Epidermal melanocyte (primary cell): ENCODE data around the gene CDH4.
"Not testable (repeated sequence)": the region's sequence is repeated elsewhere in the genome, so short reads cannot be mapped to it uniquely, and the experiment has no call there.

Experiments
- DNase-seq: peaks from one replicate; pipeline ENCODE4 v3.0.0; 2011; ENCODE audit warnings: low spot score; ENCODE audit not compliant: insufficient read length

CDH4 gene

DNA sequence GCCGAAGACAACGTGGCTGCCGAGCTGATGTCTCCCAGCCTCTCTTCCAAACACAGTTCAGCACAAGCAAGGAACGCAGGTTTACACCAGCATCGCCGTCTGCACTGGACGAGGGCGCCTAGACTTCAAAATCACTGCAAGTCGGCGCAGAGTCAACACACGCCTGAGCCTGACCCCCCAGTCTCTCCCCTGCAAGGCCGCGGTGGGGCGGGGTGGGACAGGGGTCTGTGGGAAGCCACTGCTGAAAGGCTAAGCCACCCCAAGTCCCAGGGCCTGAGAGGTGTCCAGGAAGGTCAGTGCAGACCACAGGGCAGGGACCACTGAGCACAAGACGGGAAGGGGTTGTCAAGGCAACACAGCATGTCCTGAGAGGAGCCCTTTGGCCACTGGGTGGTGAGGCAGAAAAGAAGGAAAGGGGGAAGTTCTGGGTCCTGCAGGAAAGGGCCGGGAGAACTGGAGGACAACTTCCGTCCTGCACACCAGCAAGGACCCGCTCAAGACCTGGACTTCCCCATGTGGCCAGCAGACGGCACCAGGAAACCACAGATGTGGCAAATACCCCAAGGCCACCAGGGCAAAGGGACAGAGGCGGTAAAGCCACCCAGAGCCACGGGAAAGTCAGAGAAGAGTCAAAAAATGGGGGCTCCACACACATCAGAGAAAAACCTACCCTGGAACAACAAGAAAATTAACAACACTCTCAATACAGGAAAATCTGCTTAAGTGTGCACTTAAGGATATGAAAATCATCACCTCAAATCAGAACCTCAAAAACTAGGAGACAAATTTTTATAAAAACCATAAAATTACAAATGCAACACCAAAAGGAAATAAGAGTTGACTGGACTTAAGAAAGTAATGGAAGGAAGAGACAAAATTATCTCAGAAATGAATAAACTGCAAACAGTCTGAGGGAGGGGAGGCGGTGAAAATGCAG lies 728.9 kb downstream of the CDH4 start:
- peak; percentile 51 for DNase-seq

DNA sequence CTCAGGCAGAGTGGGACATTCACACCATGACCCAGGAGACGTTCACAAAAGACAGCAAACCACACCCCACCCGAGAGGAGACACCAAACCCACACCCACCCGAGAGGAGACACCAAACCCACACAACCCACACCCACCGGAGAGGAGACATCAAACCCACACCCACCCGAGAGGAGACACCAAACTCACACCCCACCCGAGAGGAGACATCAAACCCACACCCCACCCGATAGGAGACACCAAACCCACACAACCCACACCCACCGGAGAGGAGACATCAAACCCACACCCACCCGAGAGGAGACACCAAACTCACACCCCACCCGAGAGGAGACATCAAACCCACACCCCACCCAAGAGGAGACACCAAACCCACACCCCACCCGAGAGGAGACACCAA lies 729.6 kb downstream of the CDH4 start:
- DNase-seq = not testable (repeated sequence)

DNA sequence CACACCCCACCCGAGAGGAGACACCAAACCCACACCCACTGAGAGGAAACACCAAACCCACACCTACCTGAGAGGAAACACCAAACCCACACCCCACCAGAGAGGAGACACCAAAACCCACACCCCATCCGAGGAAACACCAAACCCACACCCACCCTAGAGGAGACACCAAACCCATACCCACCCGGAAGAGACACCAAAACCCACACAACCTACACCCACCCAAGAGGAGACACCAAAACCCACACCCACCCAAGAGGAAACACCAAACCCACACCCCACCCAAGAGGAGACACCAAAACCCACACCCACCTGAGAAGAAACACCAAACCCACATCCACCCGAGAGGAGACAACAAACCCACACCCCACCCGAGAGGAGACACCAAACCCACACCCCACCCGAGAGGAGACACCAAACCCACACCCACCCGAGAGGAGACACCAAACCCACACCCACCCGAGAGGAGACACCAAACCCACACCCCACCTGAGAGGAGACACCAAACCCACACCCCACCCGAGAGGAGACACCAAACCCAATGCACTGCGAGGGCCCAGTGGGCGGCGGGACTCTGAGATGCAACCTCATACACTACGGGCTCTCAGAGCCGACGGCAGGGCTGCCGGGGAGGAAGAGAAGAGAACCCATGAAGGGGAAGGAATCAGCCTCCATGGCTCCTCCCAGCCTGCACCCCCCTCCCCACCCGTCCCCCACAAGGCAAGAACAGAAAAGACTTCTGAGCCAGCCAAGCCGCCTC lies 730.3 kb downstream of the CDH4 start:
- no peak for DNase-seq

DNA sequence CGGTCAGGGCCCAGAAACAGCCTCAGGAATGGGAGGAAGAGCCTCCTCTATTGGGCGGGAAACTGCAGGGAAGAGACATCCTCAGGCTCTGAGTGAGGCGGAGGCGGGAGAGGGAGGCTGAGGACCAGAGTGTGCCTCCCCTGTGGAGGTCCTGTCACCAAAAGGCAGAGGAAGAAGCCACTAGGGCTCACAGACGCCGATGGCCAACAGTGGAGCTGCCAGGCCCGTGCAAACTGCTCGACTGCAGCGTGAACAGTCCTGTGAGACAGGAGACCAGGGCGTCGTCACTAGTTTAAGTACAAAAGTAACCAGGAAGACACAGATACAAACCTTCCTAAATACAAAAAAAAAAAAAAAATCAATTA lies 730.9 kb downstream of the CDH4 start:
- no peak for DNase-seq

DNA sequence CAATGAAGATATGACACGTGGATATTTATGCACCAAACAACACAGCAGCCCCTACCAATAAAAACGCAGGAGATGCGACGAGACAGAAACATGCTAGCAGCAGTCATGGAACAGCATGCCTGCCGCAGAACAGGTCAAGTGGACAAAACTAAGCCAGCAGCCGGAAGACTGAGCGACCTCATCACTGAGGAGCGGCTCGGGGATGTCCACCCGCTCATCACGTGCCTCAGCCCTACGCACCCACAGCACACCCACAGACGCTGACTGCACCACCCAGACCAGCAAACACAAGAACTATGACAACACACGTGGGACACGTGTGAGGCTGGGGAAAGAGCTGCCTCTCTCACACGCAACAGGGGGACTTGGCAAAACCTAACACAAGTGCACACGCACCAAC lies 731.9 kb downstream of the CDH4 start:
- DNase-seq = no peak

DNA sequence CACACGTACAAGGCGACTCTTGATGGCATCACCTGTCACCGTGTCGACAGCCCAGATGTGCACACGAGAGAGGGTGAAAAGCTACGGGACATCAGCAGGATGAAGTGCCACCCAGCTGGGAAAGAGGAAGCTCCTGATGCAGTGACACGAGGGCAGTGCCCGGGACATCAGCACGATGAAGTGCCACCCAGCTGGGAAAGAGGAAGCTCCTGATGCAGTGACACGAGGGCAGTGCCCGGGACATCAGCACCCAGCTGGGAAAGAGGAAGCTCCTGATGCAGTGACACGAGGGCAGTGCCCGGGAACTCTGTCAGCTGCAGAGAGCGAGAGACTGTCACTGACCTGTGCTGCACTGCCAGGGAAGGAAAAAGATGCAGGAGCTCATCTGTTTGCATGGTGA lies 732.4 kb downstream of the CDH4 start:
- not testable (repeated sequence) for DNase-seq

DNA sequence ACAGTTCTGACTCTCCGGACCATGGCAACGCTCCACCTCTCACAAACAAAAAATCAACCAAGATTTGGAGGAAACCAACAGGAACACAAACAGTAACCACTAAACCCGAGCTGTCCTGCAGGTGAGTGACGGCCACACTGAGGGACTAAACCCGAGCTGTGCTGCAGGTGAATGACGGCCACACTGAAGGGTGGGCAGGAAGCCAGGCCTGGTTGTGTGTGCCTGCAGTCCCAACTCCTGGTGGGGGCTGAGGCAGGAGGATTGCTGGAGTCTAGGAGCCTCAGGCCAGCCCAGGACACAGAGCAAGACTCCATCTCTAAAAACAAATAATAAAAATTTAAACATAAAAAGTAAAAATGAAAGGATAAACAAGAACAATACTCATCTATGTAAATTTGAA lies 733.0 kb downstream of the CDH4 start:
- DNase-seq = no peak

DNA sequence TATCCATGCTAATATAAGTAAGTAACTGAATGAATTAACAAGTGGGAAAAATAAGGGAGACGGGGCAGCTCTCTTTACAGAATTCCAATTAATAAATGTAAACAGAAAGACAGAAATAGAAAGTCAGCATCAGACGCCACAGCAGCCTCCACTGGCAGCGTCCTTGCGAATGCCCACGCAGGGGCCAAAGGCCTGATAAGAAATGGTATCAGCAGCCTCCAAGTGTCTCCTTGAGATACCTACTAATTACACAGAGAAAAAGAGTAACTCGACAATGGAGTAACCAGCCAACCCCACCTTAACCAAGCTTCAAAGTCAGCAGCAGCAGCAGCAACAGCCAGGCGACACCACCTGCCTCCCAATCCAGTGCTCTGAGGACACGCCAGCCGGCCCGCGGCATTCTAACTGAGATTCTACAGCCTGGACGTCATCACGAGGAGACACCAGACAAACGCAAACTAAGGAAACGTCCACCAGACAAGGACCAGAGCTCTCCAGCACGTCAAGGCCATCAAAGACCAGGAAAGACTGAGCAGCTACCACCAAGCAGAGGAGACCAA lies 734.8 kb downstream of the CDH4 start:
- no peak for DNase-seq

DNA sequence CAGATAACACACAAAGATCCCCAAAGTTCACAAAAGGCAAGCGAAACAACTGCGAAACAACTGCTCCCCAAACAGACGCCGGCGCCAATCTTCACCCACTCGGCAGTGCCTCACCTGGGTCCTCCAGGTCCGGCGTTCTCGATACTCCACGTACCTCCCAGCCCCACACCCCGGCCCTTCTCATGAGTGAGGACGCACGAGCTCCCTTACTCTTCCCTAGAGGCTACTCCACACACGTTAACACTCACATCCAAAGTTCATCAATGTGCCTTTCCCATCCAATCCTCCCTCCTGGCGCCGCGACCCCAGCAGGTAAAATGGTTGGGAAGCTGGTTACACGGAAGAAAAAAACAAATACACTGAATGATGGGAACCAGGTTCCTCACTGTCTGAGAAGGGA lies 736.6 kb downstream of the CDH4 start:
- DNase-seq = no peak

DNA sequence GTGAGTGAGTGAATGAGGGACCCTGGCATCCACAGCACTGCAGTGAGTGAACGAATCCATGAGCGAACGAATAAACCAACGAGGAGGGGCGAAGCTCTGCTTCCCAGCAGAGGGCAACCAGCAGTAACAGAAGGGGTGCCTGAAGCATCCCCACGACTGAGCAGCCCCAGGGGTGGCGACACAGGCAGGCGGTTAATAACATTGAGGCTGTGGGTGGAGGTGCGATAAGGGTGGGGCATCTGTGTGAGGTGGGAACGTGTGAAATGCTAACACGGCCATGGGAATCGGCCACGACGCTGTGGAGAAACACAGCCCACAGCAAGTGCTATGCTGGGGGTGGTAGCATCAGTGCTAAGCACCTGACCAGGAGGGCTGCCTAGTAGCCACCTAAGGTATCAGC lies 737.7 kb downstream of the CDH4 start:
- DNase-seq = no peak
